Measurements from ENCODE around the gene TM6SF1.
"Not testable (repeated sequence)": the region's sequence is repeated elsewhere in the genome, so short reads cannot be mapped to it uniquely, and the experiment has no call there.

Gene TM6SF1

DNA sequence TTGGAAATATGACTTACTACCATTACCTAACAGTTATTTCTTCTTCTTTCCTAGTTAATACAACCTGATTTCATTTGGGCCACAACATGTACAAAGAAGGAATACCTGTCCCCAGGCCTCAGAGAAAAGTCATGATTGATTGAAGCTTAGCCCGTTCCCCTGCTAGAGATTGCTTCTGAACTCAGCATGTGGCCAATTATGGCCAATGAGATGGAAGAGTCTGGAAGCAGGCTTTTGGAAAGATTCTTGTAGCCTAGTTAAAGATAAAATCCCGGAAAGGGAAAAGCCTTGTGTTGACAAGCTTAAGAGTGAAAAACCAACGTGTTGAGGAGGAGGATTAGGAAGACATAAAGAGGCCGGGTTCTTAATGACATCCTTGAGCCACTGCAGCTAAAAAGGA is 17.0 kb upstream of the TM6SF1 start:
- DNase-seq: no peak

DNA sequence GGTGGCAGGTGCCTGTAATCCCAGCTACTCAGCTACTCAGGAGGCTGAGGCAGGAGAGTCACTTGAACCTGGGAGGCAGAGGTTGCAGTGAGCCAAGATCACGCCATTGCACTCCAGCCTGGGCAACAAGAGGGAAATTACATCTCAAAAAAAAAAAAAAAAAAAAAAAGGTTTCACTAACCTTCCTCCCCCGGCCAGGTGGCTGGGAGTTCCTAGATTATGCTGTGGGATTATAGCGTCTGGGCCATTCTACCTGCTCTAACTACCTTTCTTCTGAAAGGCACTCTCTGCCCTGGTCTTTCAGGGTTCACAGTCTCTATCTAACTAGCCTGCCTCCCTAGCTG is 15.5 kb upstream of the TM6SF1 start:
- DNase-seq: not testable (repeated sequence)

- DNase-seq: peak; percentile 97
Measured at GRCh38 chr15:83092309-83092976, 15.0 kb upstream of the TM6SF1 start.

DNA sequence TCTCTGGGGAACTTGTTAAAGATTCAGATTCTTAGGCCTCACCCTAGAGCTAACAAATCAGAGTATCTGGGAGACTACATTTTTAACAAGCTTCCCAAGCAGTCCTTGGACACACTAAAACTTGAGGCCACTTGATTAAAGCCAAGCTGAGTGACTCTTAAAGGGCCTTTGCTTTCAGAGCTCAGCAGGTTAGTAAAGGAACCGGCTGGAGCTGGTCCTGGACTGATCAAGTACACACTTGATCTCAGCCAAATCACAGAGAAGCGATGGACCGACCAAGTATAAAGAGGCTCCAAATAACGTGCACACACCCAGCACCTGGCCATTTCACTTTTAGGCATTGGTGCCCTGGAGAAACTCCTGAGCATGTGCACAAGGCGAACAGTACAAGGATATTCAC is 12.9 kb upstream of the TM6SF1 start:
- DNase-seq: no peak

GRCh38 chr15:83098079-83098478 is 9.4 kb upstream of the TM6SF1 start:
- no peak for DNase-seq

DNA sequence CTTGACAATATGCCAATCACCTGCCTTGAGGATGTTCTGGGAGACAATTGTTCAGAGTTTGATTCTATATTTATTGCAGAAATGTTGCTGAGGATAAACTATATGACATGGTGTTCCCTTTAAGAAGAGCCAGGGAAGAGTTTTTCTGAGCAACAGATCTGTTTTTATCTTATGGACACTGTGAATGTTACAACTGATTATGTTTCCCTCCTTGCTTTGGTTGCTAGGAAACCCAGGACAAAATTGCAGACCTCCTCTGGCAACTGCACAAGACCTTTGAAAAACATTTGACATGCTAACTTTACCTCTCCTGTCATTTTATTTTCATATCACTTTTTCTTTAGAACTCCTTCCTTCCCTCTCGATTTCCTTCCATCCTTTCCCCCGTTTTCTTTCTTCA is 8.2 kb upstream of the TM6SF1 start:
- DNase-seq: peak; percentile 52

DNA sequence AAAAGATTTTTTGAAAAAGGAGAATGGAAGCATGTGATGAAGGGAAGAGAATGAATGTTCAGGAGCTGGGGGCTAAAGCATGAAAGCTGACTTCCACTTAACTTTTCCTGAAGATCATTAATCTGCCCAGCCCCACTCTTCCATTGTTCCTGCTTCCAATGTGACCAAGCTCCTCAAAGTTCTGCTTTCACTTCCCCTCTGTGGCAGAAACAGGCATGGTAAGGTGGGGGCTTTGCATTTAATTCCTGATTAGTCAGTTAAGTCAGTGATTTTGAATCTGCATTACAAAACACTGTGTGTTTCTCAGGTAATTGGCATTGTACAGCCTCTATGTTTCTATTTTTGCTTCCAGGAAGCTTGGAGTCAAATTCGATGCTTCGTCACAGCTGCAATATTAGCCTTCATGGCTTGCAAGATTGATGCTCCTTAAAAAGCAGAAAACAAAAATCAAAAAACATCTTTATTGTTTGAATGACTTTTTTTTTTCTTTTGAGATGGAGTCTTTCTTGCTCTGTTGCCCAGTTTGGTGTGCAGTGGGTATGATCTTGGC is 7.3 kb upstream of the TM6SF1 start:
- DNase-seq: no peak

DNA sequence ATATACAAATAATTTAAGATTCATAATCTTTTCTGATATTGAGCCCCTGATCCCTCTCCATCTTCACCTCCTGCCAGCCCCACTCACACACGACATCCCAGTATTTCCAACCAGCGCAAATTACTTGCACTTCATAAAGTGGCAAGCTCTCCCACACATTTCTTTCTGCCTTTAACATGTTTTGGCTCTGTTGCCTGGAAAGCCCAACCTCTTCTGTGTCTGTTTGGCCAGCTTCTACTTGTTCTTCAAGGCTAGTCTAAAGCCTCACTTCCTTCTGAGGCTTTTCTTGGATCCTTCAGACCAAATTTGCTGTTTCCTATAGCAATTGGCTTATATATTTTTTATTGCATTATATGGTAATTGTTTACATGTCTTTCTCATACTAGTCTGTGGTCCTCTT is 5.1 kb upstream of the TM6SF1 start:
- no peak for DNase-seq

- DNase-seq: no peak
Measured at GRCh38 chr15:83104141-83104540, 3.3 kb upstream of the TM6SF1 start.

GRCh38 chr15:83105440-83105839 is 2.0 kb upstream of the TM6SF1 start:
- no peak for DNase-seq

- no peak for DNase-seq
Measured at GRCh38 chr15:83107841-83108181, 366 bp downstream of the TM6SF1 start.

GRCh38 chr15:83108266-83109219 is 1.1 kb downstream of the TM6SF1 start:
- peak; percentile 72 for DNase-seq

- DNase-seq: no peak
Measured at GRCh38 chr15:83109532-83109931, 2.1 kb downstream of the TM6SF1 start.

DNA sequence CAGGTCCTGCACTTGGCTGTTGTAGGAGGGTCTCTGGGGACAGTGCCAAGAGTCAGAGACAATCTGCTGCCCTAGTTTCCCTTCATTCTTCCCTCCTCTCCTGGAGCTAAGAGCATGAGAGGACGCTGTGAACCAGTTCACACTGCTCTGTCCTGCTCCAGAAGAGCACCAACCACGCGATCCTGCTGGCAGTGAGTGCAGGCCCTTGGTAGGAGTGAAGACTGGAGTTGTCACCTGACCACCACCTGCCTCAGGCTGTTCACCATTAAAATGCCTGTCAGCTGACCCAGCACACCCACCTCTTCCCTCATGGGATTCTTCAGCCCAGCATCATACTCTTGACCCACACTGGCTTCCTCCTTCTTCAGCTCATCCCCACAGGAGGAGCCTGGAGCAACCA is 2.9 kb downstream of the TM6SF1 start:
- DNase-seq: no peak

GRCh38 chr15:83111149-83111548 is 3.7 kb downstream of the TM6SF1 start:
- no peak for DNase-seq

- DNase-seq: no peak
Measured at GRCh38 chr15:83112233-83112955, 4.9 kb downstream of the TM6SF1 start.

- no peak for DNase-seq
Measured at GRCh38 chr15:83112956-83113299, 5.5 kb downstream of the TM6SF1 start.

GRCh38 chr15:83113881-83114674 is 6.6 kb downstream of the TM6SF1 start:
- no peak for DNase-seq

- DNase-seq: no peak
Measured at GRCh38 chr15:83114856-83115255, 7.4 kb downstream of the TM6SF1 start.

- no peak for DNase-seq
Measured at GRCh38 chr15:83115410-83115809, 8.0 kb downstream of the TM6SF1 start.

- no peak for DNase-seq
Measured at GRCh38 chr15:83115831-83116565, 8.6 kb downstream of the TM6SF1 start.

DNA sequence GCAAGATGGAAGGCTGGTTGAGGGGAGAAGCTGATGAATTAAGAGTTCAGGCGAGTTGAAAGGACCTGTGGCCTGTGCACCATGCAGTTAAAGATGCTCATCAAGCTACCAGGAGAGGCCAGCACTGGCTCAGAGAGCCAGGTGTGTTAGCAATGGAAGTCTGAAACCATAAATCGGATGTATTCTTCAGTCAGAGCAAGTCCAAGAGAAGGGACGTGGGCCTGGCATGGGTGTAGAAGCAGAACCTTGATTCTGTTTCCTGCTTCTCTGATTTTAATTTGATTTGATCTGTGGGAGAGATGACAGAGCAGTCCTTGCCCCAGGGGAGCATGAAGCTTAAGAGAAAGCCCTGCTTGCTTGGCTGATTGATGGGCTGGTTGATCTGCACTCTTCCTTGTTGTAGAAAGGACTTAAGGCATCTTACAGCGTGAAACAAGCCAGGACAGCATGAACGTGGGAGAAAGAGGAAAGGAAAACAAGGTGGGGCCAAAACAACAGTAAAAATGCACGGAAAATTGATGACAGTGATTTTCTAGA is 10.9 kb downstream of the TM6SF1 start:
- no peak for DNase-seq
